Measurements from ENCODE around the gene TRPM5. TPM values are rescaled to one million over a fixed set of nuclear protein-coding genes. Genes with fewer than 3 reads are reported as not detected.

The TRPM5 gene
- total and polyA plus RNA-seq, 8 donors = 0.15 to 11.6 (median 0.45) TPM; not detected in 1

DNA sequence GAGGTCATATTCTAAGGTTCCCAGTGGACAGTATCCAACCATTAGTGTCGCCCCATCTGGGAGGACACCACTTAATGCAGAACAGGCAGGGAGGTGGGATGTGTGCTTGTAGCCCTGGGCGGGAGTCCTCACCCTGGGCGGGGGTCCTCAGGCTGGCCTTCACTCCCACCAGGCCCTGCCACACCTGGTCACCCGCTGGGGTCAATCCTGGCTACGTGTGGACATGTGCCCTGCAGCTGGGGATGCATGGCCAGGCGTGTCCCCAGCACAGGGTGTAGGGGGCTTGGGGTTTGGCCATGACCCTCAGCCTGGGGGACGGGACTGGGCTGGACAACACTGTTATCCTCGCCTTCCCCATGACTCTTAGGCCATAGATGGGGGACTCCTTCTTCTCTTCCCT, 18.8 kb downstream of the TRPM5 start:
- WGBS, 5 donors = 72 to 91% (median 82%) methylated on average over 1 to 8 of the region's 8 CpGs
- Histone ChIP-seq H3K9me3 (no peaks in the 10 kb centered on the region), H3K4me1 (peaks cover 5 to 24% (median 15%) of the 10 kb centered on the region in 4 donors), H3K27me3 (peaks cover 0 to 29% (median 5%) of the 10 kb centered on the region in 3 donors), H3K27ac (no peak overlapping the region), H3K4me3 (no peak overlapping the region), H3K36me3 (no peaks in the 10 kb centered on the region)
- no peak for DNase-seq
- no peak for TF ChIP-seq CTCF (IDR thresholded peaks at IDR 0.05)
- TF ChIP-seq POLR2AphosphoS5 (IDR thresholded peaks at IDR 0.05) = no peak
- TF ChIP-seq POLR2A (IDR thresholded peaks at IDR 0.05) = no peak
- TF ChIP-seq EP300 (IDR thresholded peaks at IDR 0.05) = no peak
- intact Hi-C loops (cut with DNase I; ENCODE audit: low total_unique reads) = loop anchor here (5.0 kb wide), 1 partner anchor 462 kb away; the partner anchor contains the start of gene CDKN1C

DNA sequence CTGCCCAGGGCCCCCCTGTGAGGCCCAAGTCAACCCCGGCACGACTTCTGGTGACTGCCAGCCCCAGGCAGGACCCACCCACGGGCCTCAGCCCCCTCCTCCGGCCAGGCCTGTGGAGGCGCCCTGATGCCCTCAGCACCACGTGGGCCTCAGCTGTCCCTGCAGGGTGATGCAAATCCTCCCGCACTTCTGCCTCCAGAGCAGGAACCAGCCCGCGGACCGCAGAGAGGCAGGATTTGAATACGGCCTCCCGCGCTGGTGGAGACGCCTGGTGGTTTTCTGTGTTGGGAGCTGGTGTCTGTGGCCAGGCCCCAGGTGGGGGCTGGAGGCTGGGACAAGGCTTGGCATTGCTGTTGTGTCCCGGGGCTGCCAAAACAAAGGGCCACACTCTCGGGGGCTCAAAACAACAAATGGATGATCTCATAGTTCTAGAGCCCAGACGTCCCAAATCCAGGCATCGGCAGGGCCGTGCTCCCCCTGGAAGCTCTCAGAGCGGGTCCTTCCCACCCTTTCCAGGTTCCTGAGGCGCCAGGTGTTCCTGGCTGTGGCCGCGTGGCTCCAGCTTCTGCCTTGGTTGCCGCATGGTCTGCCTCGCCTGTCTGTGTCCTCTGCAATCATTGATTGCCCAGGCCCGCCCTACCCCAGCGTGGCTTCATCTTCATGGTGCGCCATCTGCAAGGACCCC, 19.4 kb downstream of the TRPM5 start:
- DNase-seq = no peak
- H3K4me1 ChIP-seq = peaks cover 9 to 30% (median 20%) of the 10 kb centered on the region in 4 donors
- no peak overlapping the region for H3K27ac ChIP-seq
- no peak overlapping the region for H3K4me3 ChIP-seq
- WGBS, 5 donors = 79 to 86% (median 81%) methylated on average over 21 to 28 of the region's 28 CpGs
- no peak for TF ChIP-seq POLR2A (IDR thresholded peaks at IDR 0.05)
- no peak for TF ChIP-seq POLR2AphosphoS5 (IDR thresholded peaks at IDR 0.05)
- TF ChIP-seq EP300 (IDR thresholded peaks at IDR 0.05) = no peak
- TF ChIP-seq CTCF (IDR thresholded peaks at IDR 0.05) = no peak
- H3K27me3 ChIP-seq = peaks cover 0 to 29% (median 5%) of the 10 kb centered on the region in 3 donors
- no peaks in the 10 kb centered on the region for H3K9me3 ChIP-seq
- intact Hi-C loops (cut with DNase I; ENCODE audit: low total_unique reads) = loop anchor here (5.0 kb wide), 1 partner anchor 462 kb away; the partner anchor contains the start of gene CDKN1C
- no peaks in the 10 kb centered on the region for H3K36me3 ChIP-seq

- DNase-seq = no peak
- H3K27ac ChIP-seq = no peak overlapping the region
- intact Hi-C loops (cut with DNase I; ENCODE audit: low total_unique reads) = loop anchor here (2.0 kb wide), 1 partner anchor 117 kb away; no protein-coding TSS in a partner anchor
- H3K4me1 ChIP-seq = peaks cover 9 to 30% (median 26%) of the 10 kb centered on the region in 4 donors
- peaks cover 0 to 29% (median 5%) of the 10 kb centered on the region in 3 donors for H3K27me3 ChIP-seq
- no peaks in the 10 kb centered on the region for H3K36me3 ChIP-seq
- no peak for TF ChIP-seq POLR2AphosphoS5 (IDR thresholded peaks at IDR 0.05)
- no peak for TF ChIP-seq EP300 (IDR thresholded peaks at IDR 0.05)
- no peak for TF ChIP-seq POLR2A (IDR thresholded peaks at IDR 0.05)
- TF ChIP-seq CTCF (IDR thresholded peaks at IDR 0.05) = no peak
- no peaks in the 10 kb centered on the region for H3K9me3 ChIP-seq
- WGBS, 5 donors = 78 to 95% (median 80%) methylated on average over 11 to 26 of the region's 26 CpGs
- no peak overlapping the region for H3K4me3 ChIP-seq
These were observed 20.9 kb downstream of the TRPM5 start for GRCh38 chr11:2423157-2424025.

GRCh38 chr11:2422461-2423156, 21.7 kb downstream of the TRPM5 start:
- no peak overlapping the region for H3K4me3 ChIP-seq
- H3K27me3 ChIP-seq = peaks cover 0 to 29% (median 5%) of the 10 kb centered on the region in 3 donors
- H3K9me3 ChIP-seq = no peaks in the 10 kb centered on the region
- TF ChIP-seq EP300 (IDR thresholded peaks at IDR 0.05) = no peak
- no peak for TF ChIP-seq POLR2AphosphoS5 (IDR thresholded peaks at IDR 0.05)
- TF ChIP-seq CTCF (IDR thresholded peaks at IDR 0.05) = no peak
- no peak for TF ChIP-seq POLR2A (IDR thresholded peaks at IDR 0.05)
- no peak overlapping the region for H3K27ac ChIP-seq
- H3K36me3 ChIP-seq = no peaks in the 10 kb centered on the region
- intact Hi-C loops (cut with DNase I; ENCODE audit: low total_unique reads) = loop anchor here (2.0 kb wide), 1 partner anchor 116 kb away; no protein-coding TSS in a partner anchor
- 83 to 100% (median 84%) methylated on average over 6 to 14 of the region's 14 CpGs for WGBS, 5 donors
- H3K4me1 ChIP-seq = peaks cover 9 to 25% (median 24%) of the 10 kb centered on the region in 4 donors
- DNase-seq = no peak

Data from stomach (tissue), 9 donors.